ENCODE data around the gene TRIM73.
A peak's percentile ranks its signal among the peaks of the same experiment; 100 is the strongest.
"Not testable (repeated sequence)": the region's sequence is repeated elsewhere in the genome, so short reads cannot be mapped to it uniquely, and the experiment has no call there.

Gene TRIM73

GRCh38 chr7:75442101-75442464 lies 46.7 kb downstream of the TRIM73 start:
- H3K27me3 Mint-ChIP-seq, H3K9me3 Mint-ChIP-seq: not testable (repeated sequence)
- Mint-ChIP-seq H3K4me3 (peak overlapping the region; percentile 85), H3K27ac (peak overlapping the region; percentile 89), H3K36me3 (ENCODE audit: low read depth) (peaks cover 32% of the 10 kb centered on the region), H3K4me1 (ENCODE audit: low read depth) (peaks cover 14% of the 10 kb centered on the region)

- peaks cover 14% of the 10 kb centered on the region for H3K4me1 Mint-ChIP-seq (ENCODE audit: low read depth)
- H3K27me3 Mint-ChIP-seq, H3K9me3 Mint-ChIP-seq: not testable (repeated sequence)
- H3K36me3 Mint-ChIP-seq (ENCODE audit: low read depth), result peaks cover 29% of the 10 kb centered on the region
- peak overlapping the region; percentile 87 for H3K27ac Mint-ChIP-seq
- H3K4me3 Mint-ChIP-seq, result peak overlapping the region; percentile 91
Observed at GRCh38 chr7:75442465-75443111, 47.2 kb downstream of the TRIM73 start.

GRCh38 chr7:75449946-75450345 lies 54.5 kb downstream of the TRIM73 start:
- not testable (repeated sequence) for H3K36me3 Mint-ChIP-seq (ENCODE audit: low read depth); H3K4me3 Mint-ChIP-seq; H3K27me3 Mint-ChIP-seq; H3K27ac Mint-ChIP-seq; H3K4me1 Mint-ChIP-seq (ENCODE audit: low read depth); H3K9me3 Mint-ChIP-seq

GRCh38 chr7:75452494-75452955 lies 57.1 kb downstream of the TRIM73 start:
- not testable (repeated sequence) for H3K9me3 Mint-ChIP-seq; H3K27me3 Mint-ChIP-seq; H3K4me3 Mint-ChIP-seq; H3K27ac Mint-ChIP-seq; H3K36me3 Mint-ChIP-seq (ENCODE audit: low read depth); H3K4me1 Mint-ChIP-seq (ENCODE audit: low read depth)

All from stimulated activated naive CD8-positive, alpha-beta T cell treated with anti-CD3 and anti-CD28 coated beads, Interleukin-15, Interleukin-2, amounts not matched to agents 100 ng/mL and 50 ng/mL, for 24 hours (primary cell).